GM21723 (cell line): ENCODE data around the gene UBR4.

Source experiments
- ATAC-seq: cut with Tn5 transposase; IDR thresholded peaks from one replicate; pipeline ENCODE4 v1.9.1; 2021; ENCODE audit warnings: mild to moderate bottlenecking, moderate library complexity; ENCODE audit not compliant: unreplicated experiment

Gene UBR4

GRCh38 chr1:19149736-19150135 is 60.3 kb downstream of the UBR4 start:
- no peak for ATAC-seq

GRCh38 chr1:19140465-19140864 is 69.6 kb downstream of the UBR4 start:
- no peak for ATAC-seq

GRCh38 chr1:19139711-19140110 is 70.4 kb downstream of the UBR4 start:
- no peak for ATAC-seq

GRCh38 chr1:19138958-19139581 is 71.0 kb downstream of the UBR4 start:
- ATAC-seq, result no peak

- no peak for ATAC-seq
These were observed 71.7 kb downstream of the UBR4 start for GRCh38 chr1:19138331-19138730.

- ATAC-seq, result no peak
These were observed 72.9 kb downstream of the UBR4 start for GRCh38 chr1:19137158-19137557.

- ATAC-seq, result no peak
These were observed 76.7 kb downstream of the UBR4 start for GRCh38 chr1:19133360-19133759.

GRCh38 chr1:19130468-19130867 is 79.6 kb downstream of the UBR4 start:
- no peak for ATAC-seq

- ATAC-seq, result no peak
These were observed 81.0 kb downstream of the UBR4 start for GRCh38 chr1:19128968-19129514.

- peak; percentile 60 for ATAC-seq
These were observed 85.8 kb downstream of the UBR4 start for GRCh38 chr1:19124273-19124672.

GRCh38 chr1:19123837-19124236 is 86.2 kb downstream of the UBR4 start:
- ATAC-seq, result peak; percentile 21

GRCh38 chr1:19122668-19123067 is 87.4 kb downstream of the UBR4 start:
- ATAC-seq, result no peak

- ATAC-seq, result no peak
These were observed 88.9 kb downstream of the UBR4 start for GRCh38 chr1:19121192-19121591.

GRCh38 chr1:19120070-19120469 is 90.0 kb downstream of the UBR4 start:
- no peak for ATAC-seq

- no peak for ATAC-seq
These were observed 94.8 kb downstream of the UBR4 start for GRCh38 chr1:19115082-19115808.

GRCh38 chr1:19113697-19114092 is 96.4 kb downstream of the UBR4 start:
- no peak for ATAC-seq

- ATAC-seq, result no peak
These were observed 97.0 kb downstream of the UBR4 start for GRCh38 chr1:19112891-19113696.

GRCh38 chr1:19110257-19110927 is 99.7 kb downstream of the UBR4 start:
- no peak for ATAC-seq

- ATAC-seq, result no peak
These were observed 100.5 kb downstream of the UBR4 start for GRCh38 chr1:19109545-19109944.

- ATAC-seq, result no peak
These were observed 108.8 kb downstream of the UBR4 start for GRCh38 chr1:19101244-19101643.

GRCh38 chr1:19100028-19100427 is 110.0 kb downstream of the UBR4 start:
- no peak for ATAC-seq
